GM08714 (cell line): ENCODE data around the gene ADAMTS18.

Experiments used
- H3K4me3 ChIP-seq: fragments of 200-500 bp; sonication (Bioruptor generic); 2 replicates; pipeline ENCODE4 v1.5.1; 2014; ENCODE audit warnings: mild to moderate bottlenecking, low read length, inconsistent platforms
- ZNF274 ChIP-seq: IDR thresholded peaks from 2 replicates; pipeline ENCODE4 v1.6.1; 2012; ENCODE audit warnings: mild to moderate bottlenecking, low read depth, low read length

ADAMTS18 gene

DNA sequence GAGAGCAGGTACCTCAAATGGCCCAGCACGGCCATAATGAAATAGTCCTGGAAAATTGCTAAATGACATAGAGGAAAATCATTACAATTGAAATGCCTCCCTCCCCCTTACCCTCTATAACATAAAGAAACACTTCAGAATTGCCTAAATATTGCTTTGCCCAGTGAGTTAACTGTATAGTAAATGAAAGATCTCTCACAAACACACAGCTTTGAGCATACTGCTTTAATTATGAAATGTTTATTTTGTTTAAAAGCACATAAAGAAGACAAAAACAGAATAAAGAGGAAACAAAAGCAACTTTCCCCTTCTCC, 9.3 kb upstream of the ADAMTS18 start:
- no peak for TF ChIP-seq ZNF274
- no peak overlapping the region for H3K4me3 ChIP-seq

DNA sequence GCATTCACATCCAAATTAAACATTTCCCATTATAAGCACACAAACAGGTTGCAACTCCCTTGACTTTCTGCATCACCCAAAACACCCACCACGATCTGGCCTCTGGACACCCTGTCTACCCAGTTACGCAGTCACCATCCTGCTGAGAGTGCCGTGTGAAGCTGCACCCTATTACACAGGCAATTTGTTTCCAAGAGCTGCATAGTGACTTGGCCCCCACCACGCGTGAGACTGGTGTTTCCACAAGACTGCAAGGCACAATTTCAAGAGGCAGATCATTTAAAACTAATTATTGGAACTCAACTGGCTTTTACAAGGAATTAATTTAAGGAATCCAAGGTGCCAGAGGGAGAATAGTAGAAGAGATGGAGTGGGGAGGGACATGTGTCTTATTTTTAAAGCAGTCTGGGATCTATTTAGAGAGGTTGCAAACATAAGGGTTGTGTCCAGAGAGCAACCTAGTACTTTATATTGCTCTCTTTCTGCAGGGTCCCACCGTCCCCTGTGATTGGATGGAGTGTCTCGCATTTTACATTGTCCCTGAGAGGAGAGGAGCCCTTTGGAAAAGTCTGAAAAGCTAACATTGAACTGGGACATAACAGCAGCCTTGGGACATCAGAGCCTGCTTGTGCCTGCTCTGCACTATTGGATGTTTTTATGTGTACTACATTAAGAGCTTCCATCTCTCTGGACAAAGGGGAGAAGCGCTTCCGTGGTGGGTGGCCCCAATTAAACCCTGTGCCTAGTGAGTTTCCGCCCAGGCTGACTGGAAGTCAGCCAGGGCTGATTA, 8.7 kb upstream of the ADAMTS18 start:
- no peak overlapping the region for H3K4me3 ChIP-seq
- TF ChIP-seq ZNF274: no peak

DNA sequence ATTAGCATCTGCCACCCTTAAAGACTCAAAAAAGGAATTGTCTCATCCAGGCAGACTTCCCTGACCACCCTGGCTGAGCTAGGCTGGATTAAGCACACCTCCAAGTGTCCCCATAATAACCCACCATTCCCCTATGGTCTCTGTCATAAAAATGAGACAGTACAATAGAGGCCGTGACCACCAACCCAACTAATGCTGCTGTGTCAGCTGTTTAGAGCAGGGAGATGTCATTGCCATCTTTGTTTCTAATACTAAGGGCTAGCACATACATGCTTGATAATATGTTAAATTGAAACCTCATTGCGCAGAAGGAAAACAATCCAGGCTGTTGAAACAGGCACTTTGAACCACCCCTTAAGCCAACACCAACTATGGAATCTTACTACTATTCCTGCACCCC, 7.2 kb upstream of the ADAMTS18 start:
- H3K4me3 ChIP-seq: no peak overlapping the region
- no peak for TF ChIP-seq ZNF274

GRCh38 chr16:77439106-77439505, 4.3 kb upstream of the ADAMTS18 start:
- no peak for TF ChIP-seq ZNF274

DNA sequence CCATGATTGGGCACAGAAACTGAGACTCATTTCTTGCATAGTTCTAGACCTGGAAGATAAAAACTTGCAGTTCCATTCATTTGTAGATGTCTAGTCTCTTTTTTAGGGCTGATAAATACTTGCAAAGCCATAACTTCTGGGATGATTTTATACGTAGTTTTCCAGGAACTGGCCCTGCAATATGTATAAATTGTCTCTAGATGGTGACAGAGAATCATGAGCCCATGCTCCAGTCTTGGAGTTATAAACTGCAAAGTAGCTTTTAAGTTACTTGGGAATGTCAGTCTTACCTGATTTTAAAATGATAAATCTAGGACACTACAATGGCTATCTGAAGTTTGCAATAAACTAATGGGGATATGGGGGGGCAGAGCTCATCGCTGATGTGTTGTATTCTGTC, 3.0 kb upstream of the ADAMTS18 start:
- no peak overlapping the region for H3K4me3 ChIP-seq
- no peak for TF ChIP-seq ZNF274

More at GRCh38 chr16:77439106-77439505, 4.3 kb upstream of the ADAMTS18 start:
- H3K4me3 ChIP-seq: no peak overlapping the region

DNA sequence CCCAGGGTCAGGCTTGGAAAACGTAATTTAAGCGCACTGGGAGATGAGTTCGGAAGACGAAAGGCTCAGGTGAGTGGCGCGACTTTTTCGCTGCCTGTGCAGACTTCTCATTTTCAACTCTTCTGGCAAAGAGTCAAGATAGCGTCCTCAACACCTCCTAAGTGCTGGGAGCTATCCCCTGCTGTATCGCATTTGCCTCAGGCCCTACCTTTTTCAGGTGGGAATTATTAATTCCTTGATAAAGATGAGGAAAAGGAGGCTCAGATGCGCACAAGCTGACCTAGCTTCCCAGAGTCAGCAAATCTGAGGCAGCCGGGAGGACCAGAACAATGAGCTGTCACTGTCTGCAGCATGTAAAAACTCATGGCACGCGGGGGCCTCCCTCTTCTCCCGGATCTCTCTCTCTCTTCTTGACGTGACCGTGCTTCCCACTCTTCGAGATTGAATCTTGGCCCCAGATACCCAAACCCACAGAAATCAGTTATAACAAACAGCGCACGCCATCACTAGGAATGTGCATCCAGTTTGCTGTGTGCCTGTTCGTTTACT, 512 bp upstream of the ADAMTS18 start:
- TF ChIP-seq ZNF274: no peak
- H3K4me3 ChIP-seq: no peak overlapping the region

DNA sequence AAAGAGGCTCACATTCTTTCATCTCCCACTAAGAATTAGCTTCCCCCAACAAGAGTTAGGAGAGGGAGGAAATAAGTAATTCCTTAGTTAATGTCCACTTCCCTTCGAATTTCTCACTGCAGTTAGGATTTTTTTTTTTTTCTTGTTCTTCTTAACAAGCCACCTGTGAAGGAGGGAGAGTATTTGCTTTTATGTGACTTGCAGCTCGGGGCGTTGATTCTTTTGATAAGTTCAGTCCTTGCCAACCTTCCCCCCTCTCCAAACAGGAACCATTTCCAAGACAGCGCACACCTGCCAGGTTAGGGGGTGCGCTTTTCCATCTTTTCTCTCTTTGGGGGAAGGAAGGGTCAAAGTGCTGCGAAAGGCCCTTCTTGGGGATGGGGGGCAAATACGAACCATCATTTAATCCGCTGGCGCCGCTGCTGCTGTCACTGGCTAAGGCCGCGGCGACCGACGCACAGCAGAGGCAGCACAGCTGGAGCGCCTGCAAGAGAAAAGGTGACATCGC, 758 bp downstream of the ADAMTS18 start:
- no peak overlapping the region for H3K4me3 ChIP-seq

DNA sequence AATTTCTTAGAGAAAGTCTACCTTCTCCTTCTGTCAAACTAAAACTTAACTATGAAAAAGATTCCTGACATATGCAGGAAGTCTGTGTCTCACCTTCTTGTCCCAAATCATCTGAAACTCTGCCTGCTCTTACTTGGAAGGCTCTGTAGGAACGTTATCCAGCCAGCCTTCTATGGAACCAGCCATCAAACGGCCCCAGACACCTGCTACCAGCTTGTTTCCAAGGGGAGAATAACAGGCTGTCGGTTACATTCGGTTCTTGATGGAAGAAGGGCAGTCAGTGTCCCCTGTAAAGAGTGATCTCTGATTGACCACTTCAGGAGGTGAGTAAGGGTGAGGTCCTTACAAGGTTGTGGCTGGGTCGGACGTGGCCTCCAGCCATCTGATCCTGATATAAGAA, 1.7 kb downstream of the ADAMTS18 start:
- no peak for TF ChIP-seq ZNF274
- H3K4me3 ChIP-seq: no peak overlapping the region

More for the DNA sequence above, 758 bp downstream of the ADAMTS18 start:
- no peak for TF ChIP-seq ZNF274

- no peak for TF ChIP-seq ZNF274
- H3K4me3 ChIP-seq: no peak overlapping the region
Observed at GRCh38 chr16:77432264-77432663, 2.6 kb downstream of the ADAMTS18 start.

GRCh38 chr16:77430787-77431585, 3.8 kb downstream of the ADAMTS18 start:
- TF ChIP-seq ZNF274: no peak
- no peak overlapping the region for H3K4me3 ChIP-seq

- no peak overlapping the region for H3K4me3 ChIP-seq
- TF ChIP-seq ZNF274: no peak
Observed at GRCh38 chr16:77430360-77430759, 4.5 kb downstream of the ADAMTS18 start.

GRCh38 chr16:77424871-77425604, 9.8 kb downstream of the ADAMTS18 start:
- TF ChIP-seq ZNF274: no peak

GRCh38 chr16:77422196-77422784, 12.5 kb downstream of the ADAMTS18 start:
- no peak overlapping the region for H3K4me3 ChIP-seq
- TF ChIP-seq ZNF274: no peak

More at GRCh38 chr16:77424871-77425604, 9.8 kb downstream of the ADAMTS18 start:
- H3K4me3 ChIP-seq: no peak overlapping the region
